Measurements from ENCODE around the gene ARIH1.

DNA sequence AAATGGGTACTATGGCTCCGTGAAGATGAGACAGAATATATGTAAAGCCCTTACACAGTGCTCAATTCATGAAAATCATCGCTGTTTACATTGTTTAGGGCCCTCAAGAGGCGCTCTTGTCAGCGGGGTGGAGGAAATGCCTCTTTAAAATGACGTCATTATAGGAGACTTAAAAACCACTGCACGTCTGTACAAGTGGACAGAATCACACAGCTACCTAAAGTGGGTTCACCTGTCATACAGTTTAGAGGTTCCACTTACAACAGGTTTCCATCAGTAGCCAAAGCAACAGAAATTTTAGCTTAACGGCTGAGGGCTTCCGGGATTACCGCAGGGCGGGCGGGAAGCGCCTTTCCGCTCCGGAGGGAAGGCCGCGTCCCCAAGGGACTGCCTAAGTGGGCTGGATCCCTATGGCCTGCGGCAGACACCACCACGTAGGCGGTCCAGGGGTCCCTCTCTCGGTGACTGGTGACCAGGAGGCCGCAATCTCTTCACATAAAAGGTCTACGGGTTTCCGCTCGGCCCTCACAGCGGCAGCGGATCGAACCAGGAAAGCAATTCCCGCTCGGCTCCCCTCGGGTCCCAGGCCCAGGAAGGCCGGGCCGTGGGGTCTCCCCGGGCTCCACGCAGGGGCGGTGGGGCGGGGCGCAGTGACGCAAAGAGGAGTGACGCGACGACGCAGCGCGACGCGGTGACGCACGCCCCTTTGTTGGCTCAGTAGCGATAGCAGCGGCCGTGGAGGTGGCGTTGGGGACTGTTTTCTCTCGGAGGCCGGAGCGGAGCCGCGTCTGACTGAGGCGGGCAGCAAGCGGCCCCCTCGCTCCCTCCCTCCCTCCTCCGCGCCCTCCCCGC lies at the start of gene ARIH1:
- TF ChIP-seq BHLHE40 (IDR thresholded peaks at IDR 0.05; ENCODE audit: borderline replicate concordance) (no peak), ELF4 (IDR thresholded peaks at IDR 0.05) (peak; percentile 82), FOXK2 (IDR thresholded peaks at IDR 0.05) (peak; percentile 70; the same call in 1 of the 2 replicates), FOXA1 (IDR thresholded peaks at IDR 0.05) (peak; percentile 28; the same call in 1 of the 2 replicates), SP1 (IDR thresholded peaks at IDR 0.05) (no peak), NFRKB (IDR thresholded peaks at IDR 0.05) (0 out of 2 replicates have a peak, but pooled peaks have one; percentile 67), SUZ12 (IDR thresholded peaks at IDR 0.05) (no peak), HDGF (IDR thresholded peaks at IDR 0.05; ENCODE audit: borderline replicate concordance) (no peak; the same call in 1 of the 2 replicates), ARNT (IDR thresholded peaks at IDR 0.05) (no peak), PKNOX1 (IDR thresholded peaks at IDR 0.05) (peak; percentile 68), FOXM1 (IDR thresholded peaks at IDR 0.05; ENCODE audit: borderline replicate concordance) (no peak), CTBP1 (IDR thresholded peaks at IDR 0.05; ENCODE audit: borderline replicate concordance) (peak; percentile 61; the same call in 1 of the 2 replicates), ZNF384 (IDR thresholded peaks at IDR 0.05) (no peak), TARDBP (IDR thresholded peaks at IDR 0.05) (no peak)
